A549 (cell line): ENCODE measurements around the gene NFASC. TPM values are rescaled to one million over a fixed set of nuclear protein-coding genes. Genes with fewer than 3 reads are reported as not detected.

Source experiments
- ATAC-seq, 2 experiments: fragments of 200-7000 bp in 1 of 2; fragments of >200 bp in 1 of 2; cut with Nextera tagmentation in 1 of 2; cut with Tn5 transposase in 1 of 2; 3 replicates each; pipeline versions ENCODE4 v1.8.0 to v1.9.1; 2018 to 2020; ENCODE audit warnings: mild to moderate bottlenecking in 1 of 2, moderate library complexity in 1 of 2
- CTCF ChIA-PET: fragments of 300-600 bp; sonication (Branson Sonifier 250); formaldehyde crosslinking; extraction: SDS; loops from one replicate; lab custom pipeline; 2021; ENCODE audit warnings: antibody characterized with exemption, inconsistent platforms; lab: Yijun Ruan, JAX
- POLR2A ChIA-PET: fragments of 350-600 bp; formaldehyde crosslinking; extraction: SDS; loops from one replicate; lab custom pipeline; 2021; ENCODE audit warnings: antibody characterized with exemption, inconsistent platforms; lab: Yijun Ruan, JAX
- DNase-seq, 2 experiments: peaks; one replicate each; pipeline versions ENCODE4 v3.0.0 to v3.0.0-alpha.2; 2011 to 2016; ENCODE audit warnings: low read depth in 1 of 2, low spot score in 1 of 2
- FAIRE-seq: peaks from 2 replicates; lab custom pipeline; 2011; peaks lifted over from hg19 to GRCh38; lab: Jason Lieb, UNC
- H3K27ac ChIP-seq, 2 experiments: fragments of >200 bp; sonication (Bioruptor Twin); formaldehyde crosslinking; 3 replicates each; pipeline ENCODE4 v1.5.1; 2016 to 2017
- H3K4me1 ChIP-seq: fragments of >200 bp; sonication (Bioruptor Twin); formaldehyde crosslinking; 3 replicates; pipeline ENCODE4 v1.6.1; 2016
- H3K4me2 ChIP-seq: fragments of >200 bp; sonication (Bioruptor Twin); formaldehyde crosslinking; 3 replicates; pipeline ENCODE4 v1.6.1; 2016
- H3K4me3 ChIP-seq: fragments of >200 bp; sonication (Bioruptor Twin); formaldehyde crosslinking; 3 replicates; pipeline ENCODE4 v1.5.1; 2016
- H3K9me3 ChIP-seq: fragments of >200 bp; sonication (Bioruptor Twin); formaldehyde crosslinking; 3 replicates; pipeline ENCODE4 v1.6.1; 2016
- CBX8 ChIP-seq: fragments of 200-600 bp; sonication (generic); IDR thresholded peaks from 2 replicates; pipeline ENCODE4 v1.6.1; 2016
- CHD4 ChIP-seq: fragments of 200-600 bp; sonication (generic); IDR thresholded peaks from 2 replicates; pipeline ENCODE4 v1.6.1; 2016; ENCODE audit warnings: antibody characterized with exemption, mild to moderate bottlenecking, borderline replicate concordance
- FOSL2 ChIP-seq, 2 experiments: fragments of 450-650 bp in 1 of 2; fragments of >200 bp in 1 of 2; sonication (Bioruptor Twin) in 1 of 2; formaldehyde crosslinking; IDR thresholded peaks; 2 replicates each; pipeline versions ENCODE4 v1.5.0 to v1.6.1; 2016 to 2020; ENCODE audit warnings: mild to moderate bottlenecking in 1 of 2, moderate library complexity in 1 of 2
- FOXS1 ChIP-seq: fragments of 250-450 bp; sonication (Bioruptor Pico); IDR thresholded peaks from 2 replicates; pipeline ENCODE4 v1.5.0; 2020; ENCODE audit warnings: mild to moderate bottlenecking, moderate library complexity
- HEYL ChIP-seq: fragments of 250-450 bp; sonication (Bioruptor Pico); IDR thresholded peaks from 2 replicates; pipeline ENCODE4 v1.8.0; 2021; ENCODE audit warnings: mild to moderate bottlenecking, moderate library complexity
- HOXA7 ChIP-seq: fragments of 250-450 bp; sonication (Bioruptor Pico); IDR thresholded peaks from 2 replicates; pipeline ENCODE4 v1.5.0; 2020; ENCODE audit warnings: mild to moderate bottlenecking, moderate library complexity
- HOXB13 ChIP-seq: fragments of 250-450 bp; sonication (Bioruptor Pico); IDR thresholded peaks from 2 replicates; pipeline ENCODE4 v1.5.0; 2020; ENCODE audit warnings: low read depth, mild to moderate bottlenecking, moderate library complexity
- MYC ChIP-seq: IDR thresholded peaks from 2 replicates; pipeline ENCODE4 v1.6.1; 2012; ENCODE audit warnings: mild to moderate bottlenecking, inconsistent platforms, low read length, improper control_type of control experiment, borderline replicate concordance
- PHF8 ChIP-seq: fragments of 200-600 bp; sonication (generic); IDR thresholded peaks from 2 replicates; pipeline ENCODE4 v1.6.1; 2016; ENCODE audit warnings: low read depth, mild to moderate bottlenecking, antibody characterized with exemption, moderate library complexity, borderline replicate concordance
- RAD21 ChIP-seq, 2 experiments: fragments of >200 bp in 1 of 2; sonication (Bioruptor Twin) in 1 of 2; formaldehyde crosslinking in 1 of 2; IDR thresholded peaks in 1 of 2; conservative IDR thresholded peaks in 1 of 2; 2 replicates in 1 of 2; 3 replicates in 1 of 2; pipeline ENCODE4 v1.6.1; 2012 to 2018; ENCODE audit warnings: inconsistent platforms in 1 of 2
- RFX5 ChIP-seq: fragments of 450-650 bp; IDR thresholded peaks from 2 replicates; pipeline ENCODE4 v1.7.1; 2014; ENCODE audit warnings: antibody characterized with exemption, mild to moderate bottlenecking, moderate library complexity
- SMC3 ChIP-seq: fragments of >200 bp; sonication (Bioruptor Twin); formaldehyde crosslinking; IDR thresholded peaks from 3 replicates; pipeline ENCODE4 v1.6.1; 2018; ENCODE audit warnings: inconsistent platforms
- TFCP2L1 ChIP-seq: fragments of 250-450 bp; sonication (Bioruptor Pico); IDR thresholded peaks from 2 replicates; pipeline ENCODE4 v1.5.0; 2021; ENCODE audit warnings: mild to moderate bottlenecking
- TP53 ChIP-seq: fragments of 250-450 bp; sonication (Bioruptor Pico); IDR thresholded peaks from 2 replicates; pipeline ENCODE4 v1.5.0; 2021; ENCODE audit warnings: mild to moderate bottlenecking, moderate library complexity
- ZNF302 ChIP-seq: fragments of 250-450 bp; sonication (Bioruptor Pico); IDR thresholded peaks from 2 replicates; pipeline ENCODE4 v1.9.0; 2021; ENCODE audit warnings: inconsistent platforms, mild to moderate bottlenecking, moderate library complexity
- WGBS: methylation state at CpG from one replicate; pipeline ENCODE4 v1.1.6; 2017; ENCODE audit errors: missing lambda C conversion rate; 5-methylcytosine and 5-hydroxymethylcytosine counted together
- polyA plus RNA-seq, 4 experiments: library from polyadenylated mRNA; depleted of rRNA in 3 of 4; stranded (reverse); fragments of >200 nt; fragmentation: RNase III in 1 of 4; extraction: RNeasy Plus Mini Kit Qiagen cat#74134 plus additional on column Dnase treatment in 1 of 4; gene quantifications; 2 replicates in 3 of 4; 3 replicates in 1 of 4; pipeline ENCODE4 v1.2.3, GENCODE V29; 2011 to 2017
- TF ChIP-seq, protein P1 (sequence below): fragments of 250-450 bp; sonication (Bioruptor Pico); IDR thresholded peaks from 2 replicates; pipeline ENCODE4 v1.5.0; 2021; ENCODE audit warnings: mild to moderate bottlenecking, moderate library complexity, borderline replicate concordance
- TF ChIP-seq, protein P2 (sequence below): IDR thresholded peaks from 2 replicates; pipeline ENCODE4 v1.6.1; 2012
- TF ChIP-seq, protein P3 (sequence below): fragments of >200 bp; sonication (Bioruptor Twin); formaldehyde crosslinking; IDR thresholded peaks from 3 replicates; pipeline ENCODE4 v1.5.1; 2016
- TF ChIP-seq, protein P4 (sequence below): fragments of 150-350 bp; IDR thresholded peaks from 2 replicates; pipeline ENCODE4 v1.6.1; 2014; ENCODE audit warnings: low read depth, mild to moderate bottlenecking, low read length

NFASC gene
- polyA plus RNA-seq, 2 of the 4 experiments (the other 2 are of a cell fraction) = 0.27 to 0.39 TPM

DNA sequence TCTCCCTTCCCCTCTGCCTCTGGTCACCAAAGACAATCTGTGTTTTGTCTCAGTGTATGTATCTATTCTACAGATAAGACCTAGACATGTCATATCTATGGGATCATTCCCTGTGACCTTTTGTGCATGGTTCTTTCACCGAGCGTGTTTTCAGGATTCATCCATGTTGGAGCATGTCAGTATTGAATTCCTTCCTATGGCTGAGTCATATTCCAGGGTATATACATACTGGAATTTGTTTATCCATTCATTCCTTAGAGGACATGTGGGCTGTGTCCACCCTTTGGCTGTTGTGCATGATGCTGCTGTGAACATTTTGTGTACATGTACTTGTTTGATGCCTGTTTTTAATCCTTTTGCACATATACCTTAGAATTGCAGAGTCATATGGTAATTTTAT lies 69.9 kb downstream of the NFASC start:
- H3K4me3 ChIP-seq = no peak overlapping the region
- no peak for ATAC-seq
- 2% methylated on average over 2 of the region's 2 CpGs for WGBS
- CTCF ChIA-PET = interaction anchor here (0.7 to 4.4 kb wide), 18 partner anchors 8 to 323 kb away, joined by 3 to 48 read pairs (median 6); no protein-coding TSS in a partner anchor
- no peak overlapping the region for H3K4me2 ChIP-seq
- FAIRE-seq = no peak
- DNase-seq = no peak
- POLR2A ChIA-PET = no interaction called here
- TF ChIP-seq CHD4 = no peak
- TF ChIP-seq, protein P1, sequence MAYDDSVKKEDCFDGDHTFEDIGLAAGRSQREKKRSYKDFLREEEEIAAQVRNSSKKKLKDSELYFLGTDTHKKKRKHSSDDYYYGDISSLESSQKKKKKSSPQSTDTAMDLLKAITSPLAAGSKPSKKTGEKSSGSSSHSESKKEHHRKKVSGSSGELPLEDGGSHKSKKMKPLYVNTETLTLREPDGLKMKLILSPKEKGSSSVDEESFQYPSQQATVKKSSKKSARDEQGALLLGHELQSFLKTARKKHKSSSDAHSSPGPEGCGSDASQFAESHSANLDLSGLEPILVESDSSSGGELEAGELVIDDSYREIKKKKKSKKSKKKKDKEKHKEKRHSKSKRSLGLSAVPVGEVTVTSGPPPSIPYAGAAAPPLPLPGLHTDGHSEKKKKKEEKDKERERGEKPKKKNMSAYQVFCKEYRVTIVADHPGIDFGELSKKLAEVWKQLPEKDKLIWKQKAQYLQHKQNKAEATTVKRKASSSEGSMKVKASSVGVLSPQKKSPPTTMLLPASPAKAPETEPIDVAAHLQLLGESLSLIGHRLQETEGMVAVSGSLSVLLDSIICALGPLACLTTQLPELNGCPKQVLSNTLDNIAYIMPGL (CRISPR knock-in tag) = no peak
- no peak for TF ChIP-seq PHF8
- no peak for TF ChIP-seq FOXS1
- no peak for TF ChIP-seq HOXB13 (CRISPR knock-in tag)
- TF ChIP-seq CBX8 = no peak
- TF ChIP-seq, all 56 proteins: peak for 0
- Histone ChIP-seq H3K27ac (no peak overlapping the region), H3K4me1 (no peaks in the 10 kb centered on the region), H3K9me3 (no peaks in the 10 kb centered on the region)

DNA sequence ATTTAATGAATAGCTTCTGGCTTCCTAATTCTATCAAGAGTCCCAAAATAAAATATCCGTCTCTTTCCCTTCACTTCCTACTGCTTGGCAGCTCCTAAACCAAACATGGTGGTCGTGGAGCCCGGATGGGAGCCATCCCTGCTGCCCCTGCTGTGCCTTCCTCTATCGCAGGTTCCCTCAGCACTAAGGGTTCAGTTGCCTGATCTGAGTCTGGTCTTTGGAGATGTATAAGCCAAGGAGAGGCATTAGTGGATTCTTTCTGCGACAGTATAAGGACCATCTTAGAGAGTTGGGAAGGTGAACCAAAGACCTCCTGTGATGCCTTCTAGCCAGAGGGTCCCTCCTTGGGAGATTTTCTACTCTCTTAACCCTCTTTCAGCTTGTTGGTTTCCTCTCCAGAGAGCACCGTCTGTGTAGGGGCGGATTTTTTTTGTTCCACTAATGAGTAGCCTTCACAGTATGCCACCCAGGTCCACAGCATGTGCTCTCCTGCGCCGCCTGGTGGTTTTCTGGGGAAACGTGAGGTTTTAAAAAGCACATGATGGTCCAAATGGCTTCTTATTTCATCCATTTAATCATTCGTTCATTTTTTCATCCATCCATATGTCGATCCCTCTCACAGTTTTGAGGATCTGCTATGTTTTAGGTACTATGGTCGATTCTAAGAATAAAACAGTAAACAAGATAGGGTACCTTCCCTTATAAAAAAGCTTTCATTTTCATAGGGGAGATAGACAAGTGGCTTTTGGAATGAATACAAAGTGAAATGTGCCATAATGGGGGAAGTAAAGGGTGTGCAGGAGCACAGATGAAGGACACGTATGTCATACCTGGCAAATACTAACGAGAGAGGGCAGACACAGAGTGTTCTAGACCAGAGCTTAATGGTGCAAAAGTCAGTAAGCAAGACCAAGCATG lies 71.0 kb downstream of the NFASC start:
- TF ChIP-seq HEYL (CRISPR knock-in tag) = no peak
- TF ChIP-seq RAD21 (conservative IDR thresholded peaks at IDR 0.05 in 1 of 2, IDR thresholded peaks at IDR 0.05 in 1 of 2) = peak; percentile 34 to 69; a peak in 2 of 5 replicates
- TF ChIP-seq TP53 (CRISPR knock-in tag) = no peak
- TF ChIP-seq HOXA7 = no peak
- TF ChIP-seq RFX5 = no peak
- TF ChIP-seq, protein P2, sequence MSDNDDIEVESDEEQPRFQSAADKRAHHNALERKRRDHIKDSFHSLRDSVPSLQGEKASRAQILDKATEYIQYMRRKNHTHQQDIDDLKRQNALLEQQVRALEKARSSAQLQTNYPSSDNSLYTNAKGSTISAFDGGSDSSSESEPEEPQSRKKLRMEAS = peak; percentile 44
- TF ChIP-seq SMC3 = peak; percentile 69
- TF ChIP-seq, protein P3, sequence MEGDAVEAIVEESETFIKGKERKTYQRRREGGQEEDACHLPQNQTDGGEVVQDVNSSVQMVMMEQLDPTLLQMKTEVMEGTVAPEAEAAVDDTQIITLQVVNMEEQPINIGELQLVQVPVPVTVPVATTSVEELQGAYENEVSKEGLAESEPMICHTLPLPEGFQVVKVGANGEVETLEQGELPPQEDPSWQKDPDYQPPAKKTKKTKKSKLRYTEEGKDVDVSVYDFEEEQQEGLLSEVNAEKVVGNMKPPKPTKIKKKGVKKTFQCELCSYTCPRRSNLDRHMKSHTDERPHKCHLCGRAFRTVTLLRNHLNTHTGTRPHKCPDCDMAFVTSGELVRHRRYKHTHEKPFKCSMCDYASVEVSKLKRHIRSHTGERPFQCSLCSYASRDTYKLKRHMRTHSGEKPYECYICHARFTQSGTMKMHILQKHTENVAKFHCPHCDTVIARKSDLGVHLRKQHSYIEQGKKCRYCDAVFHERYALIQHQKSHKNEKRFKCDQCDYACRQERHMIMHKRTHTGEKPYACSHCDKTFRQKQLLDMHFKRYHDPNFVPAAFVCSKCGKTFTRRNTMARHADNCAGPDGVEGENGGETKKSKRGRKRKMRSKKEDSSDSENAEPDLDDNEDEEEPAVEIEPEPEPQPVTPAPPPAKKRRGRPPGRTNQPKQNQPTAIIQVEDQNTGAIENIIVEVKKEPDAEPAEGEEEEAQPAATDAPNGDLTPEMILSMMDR = peak; percentile 73
- no peak for TF ChIP-seq CHD4
- TF ChIP-seq, all 56 proteins: peak for 4
- CTCF ChIA-PET = interaction anchor here (0.5 to 4.4 kb wide), 43 partner anchors 11 to 583 kb away, joined by 3 to 48 read pairs (median 4); no protein-coding TSS in a partner anchor
- DNase-seq (peak; percentile 52 to 57), FAIRE-seq (no peak), ATAC-seq (peak in 1 of 2 experiments; percentile 86; a peak in 3 of 6 replicates)
- Histone ChIP-seq H3K9me3 (no peaks in the 10 kb centered on the region), H3K4me3 (no peak overlapping the region), H3K4me2 (no peak overlapping the region), H3K27ac (no peak overlapping the region), H3K4me1 (no peaks in the 10 kb centered on the region)
- POLR2A ChIA-PET = no interaction called here
- WGBS = 18% methylated on average over 15 of the region's 15 CpGs

DNA sequence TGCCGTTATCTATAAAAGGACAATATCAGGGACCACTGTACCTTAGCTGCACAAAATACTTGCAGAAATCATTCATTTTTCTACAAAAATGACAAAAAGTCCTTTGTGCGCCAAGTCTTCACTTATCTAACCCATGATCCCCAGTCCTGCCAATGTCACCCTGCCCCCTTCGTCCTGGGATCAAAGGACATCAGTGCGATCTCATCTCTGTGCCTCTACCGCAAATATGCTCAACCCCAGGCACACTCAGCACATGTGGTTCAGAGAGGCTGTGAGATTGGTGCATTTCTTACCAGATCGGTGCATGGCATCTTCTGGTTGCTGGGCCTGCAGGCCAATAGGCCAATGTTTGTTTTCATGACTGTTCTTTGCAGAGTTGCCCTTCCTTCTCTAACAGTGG lies 72.8 kb downstream of the NFASC start:
- ChIA-PET CTCF (interaction anchor here (1.1 to 4.4 kb wide), 4 partner anchors 9 to 135 kb away, joined by 3 to 48 read pairs (median 16); no protein-coding TSS in a partner anchor), POLR2A (no interaction called here)
- Histone ChIP-seq H3K4me2 (no peak overlapping the region), H3K4me3 (no peak overlapping the region), H3K9me3 (no peaks in the 10 kb centered on the region), H3K27ac (no peak overlapping the region), H3K4me1 (no peaks in the 10 kb centered on the region)
- DNase-seq (no peak), ATAC-seq (no peak), FAIRE-seq (no peak)
- TF ChIP-seq FOSL2 (IDR thresholded peaks at IDR 0.05) = no peak
- TF ChIP-seq FOSL2 (CRISPR knock-in tag; IDR thresholded peaks at IDR 0.05) = no peak
- TF ChIP-seq, protein P4, sequence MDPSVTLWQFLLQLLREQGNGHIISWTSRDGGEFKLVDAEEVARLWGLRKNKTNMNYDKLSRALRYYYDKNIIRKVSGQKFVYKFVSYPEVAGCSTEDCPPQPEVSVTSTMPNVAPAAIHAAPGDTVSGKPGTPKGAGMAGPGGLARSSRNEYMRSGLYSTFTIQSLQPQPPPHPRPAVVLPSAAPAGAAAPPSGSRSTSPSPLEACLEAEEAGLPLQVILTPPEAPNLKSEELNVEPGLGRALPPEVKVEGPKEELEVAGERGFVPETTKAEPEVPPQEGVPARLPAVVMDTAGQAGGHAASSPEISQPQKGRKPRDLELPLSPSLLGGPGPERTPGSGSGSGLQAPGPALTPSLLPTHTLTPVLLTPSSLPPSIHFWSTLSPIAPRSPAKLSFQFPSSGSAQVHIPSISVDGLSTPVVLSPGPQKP = no peak
- no peak for TF ChIP-seq TFCP2L1 (CRISPR knock-in tag)
- no peak for TF ChIP-seq MYC
- TF ChIP-seq, protein P2 = no peak
- no peak for TF ChIP-seq PHF8
- TF ChIP-seq ZNF302 = no peak
- no peak for TF ChIP-seq RFX5
- no peak for TF ChIP-seq HOXA7
- 69% methylated on average over 6 of the region's 6 CpGs for WGBS
